HepG2 (cell line): Measurements from ENCODE around the gene SMIM22. TPM values are rescaled to one million over a fixed set of nuclear protein-coding genes. Genes with fewer than 3 reads are reported as not detected.
A peak's percentile ranks its signal among the peaks of the same experiment; 100 is the strongest.

ENCODE experiments used
- CBX5 ChIP-seq: sonication (generic); formaldehyde crosslinking; IDR thresholded peaks from 2 replicates; pipeline ENCODE4 v1.4.0; 2020; ENCODE audit warnings: missing genetic modification reagents, borderline replicate concordance
- CHD2 ChIP-seq: IDR thresholded peaks from 2 replicates; pipeline ENCODE4 v1.6.1; 2011; ENCODE audit warnings: low read depth, low read length, improper control_type of control experiment
- DNMT3B ChIP-seq: conservative IDR thresholded peaks from 2 replicates; pipeline ENCODE4 v1.6.1; 2016; ENCODE audit warnings: missing biosample characterization, control low read depth
- ESRRA ChIP-seq: sonication (generic); formaldehyde crosslinking; IDR thresholded peaks from 2 replicates; pipeline ENCODE4 v1.5.1; 2020; ENCODE audit warnings: mild to moderate bottlenecking, low read depth, missing genetic modification reagents
- GFI1 ChIP-seq: sonication (generic); formaldehyde crosslinking; IDR thresholded peaks from 2 replicates; pipeline ENCODE4 v1.5.0; 2020; ENCODE audit warnings: missing genetic modification reagents, mild to moderate bottlenecking, borderline replicate concordance
- HMG20A ChIP-seq: IDR thresholded peaks from 2 replicates; pipeline ENCODE4 v1.6.1; 2016; ENCODE audit warnings: borderline replicate concordance
- JUNB ChIP-seq: sonication (generic); formaldehyde crosslinking; IDR thresholded peaks from 2 replicates; pipeline ENCODE4 v1.8.0; 2022; ENCODE audit warnings: missing genetic modification reagents, mild to moderate bottlenecking, borderline replicate concordance
- KDM3A ChIP-seq: IDR thresholded peaks from 2 replicates; pipeline ENCODE4 v1.6.1; 2018; ENCODE audit warnings: low read depth, missing compliant biosample characterization
- MAFG ChIP-seq: sonication (generic); formaldehyde crosslinking; IDR thresholded peaks from 2 replicates; pipeline ENCODE4 v1.5.1; 2020; ENCODE audit warnings: mild to moderate bottlenecking, missing genetic modification reagents
- MAFK ChIP-seq, 2 experiments: IDR thresholded peaks in 1 of 2; conservative IDR thresholded peaks in 1 of 2; 2 replicates each; pipeline ENCODE4 v1.6.1; 2011; ENCODE audit warnings: improper control_type of control experiment in 2 of 2, low read length in 2 of 2
- MIXL1 ChIP-seq: IDR thresholded peaks from 2 replicates; pipeline ENCODE4 v1.6.1; 2016
- NFE2 ChIP-seq: sonication (generic); formaldehyde crosslinking; IDR thresholded peaks from 2 replicates; pipeline ENCODE4 v1.4.0; 2020; ENCODE audit warnings: missing genetic modification reagents
- PAWR ChIP-seq: sonication (generic); formaldehyde crosslinking; IDR thresholded peaks from 2 replicates; pipeline ENCODE4 v1.4.0; 2020; ENCODE audit warnings: missing genetic modification reagents, mild to moderate bottlenecking, borderline replicate concordance
- SP1 ChIP-seq, 2 experiments: fragments of 450-650 bp in 1 of 2; sonication (generic) in 1 of 2; formaldehyde crosslinking in 1 of 2; IDR thresholded peaks; 2 replicates each; pipeline versions ENCODE4 v1.4.0 to v1.6.1; 2016 to 2020; ENCODE audit warnings: missing genetic modification reagents in 1 of 2
- SSRP1 ChIP-seq: IDR thresholded peaks from 2 replicates; pipeline ENCODE4 v1.6.1; 2016; ENCODE audit warnings: control low read depth
- ZEB1 ChIP-seq: IDR thresholded peaks from 2 replicates; pipeline ENCODE4 v1.6.1; 2012; ENCODE audit warnings: mild to moderate bottlenecking, low read depth, inconsistent platforms; ENCODE audit not compliant: insufficient replicate concordance
- ZMAT3 ChIP-seq: sonication (generic); formaldehyde crosslinking; conservative IDR thresholded peaks from 2 replicates; pipeline ENCODE4 v1.7.0; 2021; ENCODE audit warnings: missing genetic modification reagents
- ZNF225 ChIP-seq: sonication (generic); formaldehyde crosslinking; IDR thresholded peaks from 2 replicates; pipeline ENCODE4 v1.4.0; 2020; ENCODE audit warnings: mild to moderate bottlenecking, missing genetic modification reagents
- ZNF253 ChIP-seq: sonication (generic); formaldehyde crosslinking; IDR thresholded peaks from 2 replicates; pipeline ENCODE4 v1.8.0; 2022; ENCODE audit warnings: mild to moderate bottlenecking, missing genetic modification reagents, borderline replicate concordance
- ZNF556 ChIP-seq: sonication (generic); formaldehyde crosslinking; IDR thresholded peaks from 2 replicates; pipeline ENCODE4 v1.4.0; 2020; ENCODE audit warnings: mild to moderate bottlenecking, missing genetic modification reagents, borderline replicate concordance
- ZNF564 ChIP-seq: sonication (generic); formaldehyde crosslinking; IDR thresholded peaks from 2 replicates; pipeline ENCODE4 v1.8.1; 2023; ENCODE audit warnings: mild to moderate bottlenecking, missing genetic modification reagents
- ZNF674 ChIP-seq: sonication (generic); formaldehyde crosslinking; IDR thresholded peaks from 2 replicates; pipeline ENCODE4 v1.5.0; 2020; ENCODE audit warnings: low read depth, mild to moderate bottlenecking, missing genetic modification reagents
- polyA plus RNA-seq, 8 experiments: library from polyadenylated mRNA; depleted of rRNA in 3 of 8; stranded (reverse) in 7 of 8; unstranded in 1 of 8; fragments of >200 nt; fragmentation: Illumina TruSeq in 4 of 8; extraction: Trizol in 4 of 8; gene quantifications; 2 replicates each; pipeline versions ENCODE4 v1.2.1 to v1.2.3, GENCODE V29; 2011 to 2016; ENCODE audit warnings: low read depth in 4 of 8, missing spikeins in 1 of 8, mixed read lengths in 1 of 8; ENCODE audit not compliant: insufficient read depth in 1 of 8
- total RNA-seq, 5 experiments: library from RNA; depleted of rRNA; stranded (reverse); fragments of >200 nt; fragmentation: Illumina TruSeq; extraction: Trizol; gene quantifications; 2 replicates each; pipeline ENCODE4 v1.2.3, GENCODE V29; 2016; ENCODE audit warnings: low read depth in 1 of 5
- TF ChIP-seq, protein P1 (sequence below): sonication (generic); formaldehyde crosslinking; IDR thresholded peaks from 2 replicates; pipeline ENCODE4 v1.4.0; 2020; ENCODE audit warnings: mild to moderate bottlenecking, missing genetic modification reagents
- TF ChIP-seq, protein P2 (sequence below): IDR thresholded peaks from 2 replicates; pipeline ENCODE4 v1.6.1; 2016; ENCODE audit warnings: missing genetic modification reagents, missing compliant biosample characterization
- TF ChIP-seq, protein P3 (sequence below): sonication (generic); formaldehyde crosslinking; IDR thresholded peaks from 2 replicates; pipeline ENCODE4 v1.4.0; 2020; ENCODE audit warnings: mild to moderate bottlenecking, missing genetic modification reagents, borderline replicate concordance
- TF ChIP-seq, protein P4 (sequence below): sonication (generic); formaldehyde crosslinking; IDR thresholded peaks from 2 replicates; pipeline ENCODE4 v1.5.1; 2020; ENCODE audit warnings: missing genetic modification reagents, mild to moderate bottlenecking, borderline replicate concordance

The SMIM22 gene
- total and polyA plus RNA-seq, 2 of the 13 experiments (the other 11 are each of a cell fraction or from before 2014, with no cell fraction given), result not detected

DNA sequence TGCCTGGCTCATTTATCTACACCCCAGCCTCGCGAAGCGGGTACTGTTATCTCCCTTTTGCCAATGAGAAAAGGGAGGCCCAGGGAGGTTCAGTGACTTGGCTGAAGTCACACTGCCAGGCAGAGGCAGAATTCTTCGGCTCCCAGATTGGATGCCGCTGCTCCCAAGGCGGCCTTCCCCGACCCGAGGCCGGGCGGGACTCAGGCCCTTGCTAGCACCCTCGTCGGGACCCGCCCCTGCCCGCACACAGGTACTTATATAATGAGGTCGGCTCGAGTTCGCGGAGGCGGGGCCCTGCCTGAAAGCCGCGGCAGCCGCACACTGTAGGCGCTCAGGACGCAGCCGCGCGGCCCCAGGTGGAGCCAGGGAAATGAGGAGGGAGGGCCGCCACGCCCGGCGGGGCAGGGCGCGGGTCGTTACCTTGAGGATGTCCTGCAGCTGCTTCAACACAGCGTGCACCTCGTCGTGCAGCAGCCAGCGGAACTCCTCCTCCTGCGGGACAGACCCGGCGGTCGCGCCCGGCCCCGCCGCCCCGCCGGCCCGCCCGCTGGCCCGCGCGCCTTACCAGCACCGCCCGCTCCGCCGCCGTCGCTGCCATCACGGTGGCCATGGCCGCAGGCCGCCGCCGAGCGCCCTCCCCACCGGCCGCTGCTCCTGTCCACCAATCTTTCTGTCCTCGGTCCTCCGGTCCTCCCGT, 6.9 kb downstream of the SMIM22 start, which contains the start of gene ROGDI (continued):
- TF ChIP-seq PAWR (CRISPR knock-in tag) (no peak), ZNF253 (no peak), MIXL1 (CRISPR knock-in tag) (peak; percentile 35; the same call in 1 of the 2 replicates), DNMT3B (CRISPR knock-in tag) (no peak), HMG20A (CRISPR knock-in tag) (no peak), JUNB (CRISPR knock-in tag) (no peak), KDM3A (0 out of 2 replicates have a peak, but pooled peaks have one; percentile 52), ZNF674 (CRISPR knock-in tag) (no peak), CBX5 (CRISPR knock-in tag) (peak; percentile 26; the same call in 1 of the 2 replicates), CHD2 (no peak), ZNF564 (CRISPR knock-in tag) (0 out of 2 replicates have a peak, but pooled peaks have one; percentile 58), ESRRA (CRISPR knock-in tag) (no peak), ZMAT3 (CRISPR knock-in tag) (0 out of 2 replicates have a peak, but pooled peaks have one; percentile 43), ZEB1 (peak; percentile 85), GFI1 (CRISPR knock-in tag) (no peak; the same call in 1 of the 2 replicates), SP1 (IDR thresholded peaks at IDR 0.05) (no peak), SP1 (CRISPR knock-in tag; IDR thresholded peaks at IDR 0.05) (no peak), SSRP1 (CRISPR knock-in tag) (no peak), MAFK (conservative IDR thresholded peaks at IDR 0.05 in 1 of 2, IDR thresholded peaks at IDR 0.05 in 1 of 2; ENCODE audit: low read length in 2 of 2) (no peak), ZNF556 (CRISPR knock-in tag) (no peak), NFE2 (no peak), ZNF225 (CRISPR knock-in tag) (no peak), MAFG (CRISPR knock-in tag) (no peak)
- TF ChIP-seq, protein P1, sequence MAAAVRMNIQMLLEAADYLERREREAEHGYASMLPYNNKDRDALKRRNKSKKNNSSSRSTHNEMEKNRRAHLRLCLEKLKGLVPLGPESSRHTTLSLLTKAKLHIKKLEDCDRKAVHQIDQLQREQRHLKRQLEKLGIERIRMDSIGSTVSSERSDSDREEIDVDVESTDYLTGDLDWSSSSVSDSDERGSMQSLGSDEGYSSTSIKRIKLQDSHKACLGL (CRISPR knock-in tag), result no peak
- TF ChIP-seq, protein P2, sequence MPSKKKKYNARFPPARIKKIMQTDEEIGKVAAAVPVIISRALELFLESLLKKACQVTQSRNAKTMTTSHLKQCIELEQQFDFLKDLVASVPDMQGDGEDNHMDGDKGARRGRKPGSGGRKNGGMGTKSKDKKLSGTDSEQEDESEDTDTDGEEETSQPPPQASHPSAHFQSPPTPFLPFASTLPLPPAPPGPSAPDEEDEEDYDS (CRISPR knock-in tag), result peak; percentile 78
- TF ChIP-seq, protein P3, sequence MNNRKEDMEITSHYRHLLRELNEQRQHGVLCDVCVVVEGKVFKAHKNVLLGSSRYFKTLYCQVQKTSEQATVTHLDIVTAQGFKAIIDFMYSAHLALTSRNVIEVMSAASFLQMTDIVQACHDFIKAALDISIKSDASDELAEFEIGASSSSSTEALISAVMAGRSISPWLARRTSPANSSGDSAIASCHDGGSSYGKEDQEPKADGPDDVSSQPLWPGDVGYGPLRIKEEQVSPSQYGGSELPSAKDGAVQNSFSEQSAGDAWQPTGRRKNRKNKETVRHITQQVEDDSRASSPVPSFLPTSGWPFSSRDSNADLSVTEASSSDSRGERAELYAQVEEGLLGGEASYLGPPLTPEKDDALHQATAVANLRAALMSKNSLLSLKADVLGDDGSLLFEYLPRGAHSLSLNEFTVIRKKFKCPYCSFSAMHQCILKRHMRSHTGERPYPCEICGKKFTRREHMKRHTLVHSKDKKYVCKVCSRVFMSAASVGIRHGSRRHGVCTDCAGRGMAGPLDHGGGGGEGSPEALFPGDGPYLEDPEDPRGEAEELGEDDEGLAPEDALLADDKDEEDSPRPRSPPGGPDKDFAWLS (CRISPR knock-in tag), result no peak
- TF ChIP-seq, protein P4, sequence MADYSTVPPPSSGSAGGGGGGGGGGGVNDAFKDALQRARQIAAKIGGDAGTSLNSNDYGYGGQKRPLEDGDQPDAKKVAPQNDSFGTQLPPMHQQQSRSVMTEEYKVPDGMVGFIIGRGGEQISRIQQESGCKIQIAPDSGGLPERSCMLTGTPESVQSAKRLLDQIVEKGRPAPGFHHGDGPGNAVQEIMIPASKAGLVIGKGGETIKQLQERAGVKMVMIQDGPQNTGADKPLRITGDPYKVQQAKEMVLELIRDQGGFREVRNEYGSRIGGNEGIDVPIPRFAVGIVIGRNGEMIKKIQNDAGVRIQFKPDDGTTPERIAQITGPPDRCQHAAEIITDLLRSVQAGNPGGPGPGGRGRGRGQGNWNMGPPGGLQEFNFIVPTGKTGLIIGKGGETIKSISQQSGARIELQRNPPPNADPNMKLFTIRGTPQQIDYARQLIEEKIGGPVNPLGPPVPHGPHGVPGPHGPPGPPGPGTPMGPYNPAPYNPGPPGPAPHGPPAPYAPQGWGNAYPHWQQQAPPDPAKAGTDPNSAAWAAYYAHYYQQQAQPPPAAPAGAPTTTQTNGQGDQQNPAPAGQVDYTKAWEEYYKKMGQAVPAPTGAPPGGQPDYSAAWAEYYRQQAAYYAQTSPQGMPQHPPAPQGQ (CRISPR knock-in tag), result no peak
